NT2/D1 (cell line): ENCODE results near the gene G6PC3.

ENCODE experiments used
- SUZ12 ChIP-seq: IDR thresholded peaks from 2 replicates; pipeline ENCODE4 v1.6.1; 2011; ENCODE audit not compliant: insufficient read length, insufficient read depth; ENCODE audit errors: extremely low read depth
- YY1 ChIP-seq: IDR thresholded peaks from 2 replicates; pipeline ENCODE4 v1.6.1; 2011; ENCODE audit not compliant: insufficient read length, insufficient read depth
- ZNF274 ChIP-seq: IDR thresholded peaks from 2 replicates; pipeline ENCODE4 v1.6.1; 2011; ENCODE audit warnings: mild to moderate bottlenecking, low read depth, low read length

- no peak for TF ChIP-seq YY1
- no peak for TF ChIP-seq SUZ12
- no peak for TF ChIP-seq ZNF274
Observed at GRCh38 chr17:44049294-44050060, 21.1 kb upstream of the G6PC3 start.
